Retinal pigment epithelial cell (primary cell): ENCODE results near the gene PAK1.
"Not testable (repeated sequence)": the region's sequence is repeated elsewhere in the genome, so short reads cannot be mapped to it uniquely, and the experiment has no call there.

Experiments used
- DNase-seq: peaks from one replicate; pipeline ENCODE4 v3.0.0-alpha.2; 2010; ENCODE audit warnings: low read depth
- H3K4me3 ChIP-seq: 2 replicates; pipeline ENCODE4 v1.5.1; 2011; ENCODE audit warnings: mild to moderate bottlenecking, low read length, control low read depth, moderate library complexity
- TF ChIP-seq, protein P1 (sequence below): conservative IDR thresholded peaks from 2 replicates; pipeline ENCODE4 v1.5.1; 2011; ENCODE audit warnings: low read depth, low read length, control low read depth, inconsistent platforms

PAK1 gene

DNA sequence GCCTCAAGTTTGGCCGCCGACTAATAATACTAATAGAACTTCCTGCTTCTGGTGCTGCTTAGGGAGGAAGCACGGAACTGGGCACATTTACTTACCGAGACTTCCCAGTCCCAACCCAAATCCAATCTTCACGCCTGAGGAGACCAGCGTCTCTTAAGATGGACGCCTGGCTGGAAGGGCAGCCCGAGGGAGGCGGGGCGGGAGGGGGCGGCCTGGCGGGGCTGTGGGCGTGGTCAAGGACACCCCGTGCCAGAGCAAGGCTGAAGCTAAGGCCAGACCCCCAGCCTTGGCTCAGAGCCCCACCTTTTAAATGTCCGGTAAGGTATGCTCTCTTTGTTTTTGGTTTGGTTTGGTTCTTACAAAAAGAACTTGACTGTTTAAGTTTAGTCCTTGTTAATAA, 172.4 kb downstream of the PAK1 start, which contains the start of gene GDPD4:
GDPD4 (minus strand) TSS at position 177 of the 400 bp plus-strand sequence. CDS start 16,549 bp downstream, outside the sequence.
- DNase-seq = no peak
- TF ChIP-seq, protein P1, sequence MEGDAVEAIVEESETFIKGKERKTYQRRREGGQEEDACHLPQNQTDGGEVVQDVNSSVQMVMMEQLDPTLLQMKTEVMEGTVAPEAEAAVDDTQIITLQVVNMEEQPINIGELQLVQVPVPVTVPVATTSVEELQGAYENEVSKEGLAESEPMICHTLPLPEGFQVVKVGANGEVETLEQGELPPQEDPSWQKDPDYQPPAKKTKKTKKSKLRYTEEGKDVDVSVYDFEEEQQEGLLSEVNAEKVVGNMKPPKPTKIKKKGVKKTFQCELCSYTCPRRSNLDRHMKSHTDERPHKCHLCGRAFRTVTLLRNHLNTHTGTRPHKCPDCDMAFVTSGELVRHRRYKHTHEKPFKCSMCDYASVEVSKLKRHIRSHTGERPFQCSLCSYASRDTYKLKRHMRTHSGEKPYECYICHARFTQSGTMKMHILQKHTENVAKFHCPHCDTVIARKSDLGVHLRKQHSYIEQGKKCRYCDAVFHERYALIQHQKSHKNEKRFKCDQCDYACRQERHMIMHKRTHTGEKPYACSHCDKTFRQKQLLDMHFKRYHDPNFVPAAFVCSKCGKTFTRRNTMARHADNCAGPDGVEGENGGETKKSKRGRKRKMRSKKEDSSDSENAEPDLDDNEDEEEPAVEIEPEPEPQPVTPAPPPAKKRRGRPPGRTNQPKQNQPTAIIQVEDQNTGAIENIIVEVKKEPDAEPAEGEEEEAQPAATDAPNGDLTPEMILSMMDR = no peak
- no peak within 1 kb of the TSS for H3K4me3 ChIP-seq

- TF ChIP-seq, protein P1 = no peak
- no peak for DNase-seq
- no peak overlapping the region for H3K4me3 ChIP-seq
Measured at GRCh38 chr11:77300695-77301094, 173.2 kb downstream of the PAK1 start.

- DNase-seq = peak; percentile 29
- H3K4me3 ChIP-seq = not testable (repeated sequence)
Measured at GRCh38 chr11:77300028-77300427, 173.9 kb downstream of the PAK1 start.

GRCh38 chr11:77299528-77299993, 174.3 kb downstream of the PAK1 start:
- H3K4me3 ChIP-seq = no peak overlapping the region
- TF ChIP-seq, protein P1 = no peak
- no peak for DNase-seq

DNA sequence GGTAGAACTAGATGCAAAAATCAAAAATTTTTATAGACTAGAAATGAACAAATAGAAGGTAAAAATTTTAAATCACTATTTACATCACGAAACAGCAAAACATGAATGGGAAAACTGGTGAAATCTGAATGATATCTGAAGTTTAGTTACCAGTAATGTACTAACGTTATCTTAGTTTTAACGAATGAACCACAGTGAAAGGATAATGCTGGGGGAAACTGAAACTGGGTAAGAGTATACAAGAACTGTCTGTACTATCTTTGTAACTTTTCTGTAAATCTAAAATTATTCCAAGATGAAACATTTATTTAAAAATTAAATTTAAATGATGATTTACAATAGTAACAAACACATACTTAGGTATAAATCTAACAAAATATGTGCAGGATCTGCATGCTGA, 179.9 kb downstream of the PAK1 start:
- no peak for DNase-seq
- TF ChIP-seq, protein P1 = no peak
- no peak overlapping the region for H3K4me3 ChIP-seq

DNA sequence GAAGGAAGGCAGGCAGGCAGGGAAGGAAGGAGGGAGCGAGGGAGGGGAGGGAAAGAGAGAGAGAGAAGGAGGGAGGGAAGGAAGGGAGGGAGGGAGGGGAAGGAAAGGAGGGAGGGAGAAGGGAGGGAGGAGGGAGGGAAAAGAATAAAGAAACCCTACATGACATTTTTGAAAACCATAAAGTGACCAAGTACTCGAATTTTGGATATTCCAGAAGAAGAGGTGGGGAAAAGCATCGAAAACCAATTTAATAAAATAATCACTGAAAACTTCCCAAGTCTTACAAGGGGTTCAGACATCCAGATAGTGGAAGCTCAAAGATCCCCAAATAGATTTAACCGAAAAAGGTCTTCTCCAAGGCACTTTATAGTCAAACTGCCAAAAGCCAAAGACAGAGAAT, 184.2 kb downstream of the PAK1 start:
- no peak overlapping the region for H3K4me3 ChIP-seq
- TF ChIP-seq, protein P1 = no peak
- DNase-seq = no peak

GRCh38 chr11:77287615-77288273, 186.2 kb downstream of the PAK1 start:
- H3K4me3 ChIP-seq = no peak overlapping the region
- DNase-seq = no peak
- TF ChIP-seq, protein P1 = no peak
